ENCODE measurements around the gene EGFL7.

EGFL7 gene

DNA sequence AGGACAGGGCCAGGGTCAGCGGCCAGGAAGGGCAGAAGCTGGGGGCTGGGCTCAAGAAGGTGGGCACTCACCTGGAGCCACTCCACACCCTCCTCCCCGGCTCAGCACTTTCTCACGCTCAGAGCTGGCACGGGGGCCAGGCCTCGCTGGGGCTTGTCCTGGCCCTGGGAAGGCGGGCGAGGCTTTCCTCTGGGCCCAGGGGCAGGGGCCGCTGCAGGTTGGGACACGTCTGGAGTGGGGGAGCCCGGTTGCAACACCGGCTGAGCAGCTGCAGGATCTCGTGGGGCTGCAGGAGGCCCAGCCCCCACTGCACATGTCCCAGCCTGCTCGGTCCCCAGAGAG lies 38.9 kb upstream of the EGFL7 start:
- POLR2A ChIA-PET, result interaction anchor here (0.7 kb wide), 1 partner anchor 11 kb away, joined by 3 read pairs; no protein-coding TSS in a partner anchor
- TF ChIP-seq, protein P1, sequence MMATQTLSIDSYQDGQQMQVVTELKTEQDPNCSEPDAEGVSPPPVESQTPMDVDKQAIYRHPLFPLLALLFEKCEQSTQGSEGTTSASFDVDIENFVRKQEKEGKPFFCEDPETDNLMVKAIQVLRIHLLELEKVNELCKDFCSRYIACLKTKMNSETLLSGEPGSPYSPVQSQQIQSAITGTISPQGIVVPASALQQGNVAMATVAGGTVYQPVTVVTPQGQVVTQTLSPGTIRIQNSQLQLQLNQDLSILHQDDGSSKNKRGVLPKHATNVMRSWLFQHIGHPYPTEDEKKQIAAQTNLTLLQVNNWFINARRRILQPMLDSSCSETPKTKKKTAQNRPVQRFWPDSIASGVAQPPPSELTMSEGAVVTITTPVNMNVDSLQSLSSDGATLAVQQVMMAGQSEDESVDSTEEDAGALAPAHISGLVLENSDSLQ (IDR thresholded peaks at IDR 0.05), result no peak
- no peak for TF ChIP-seq SP1 (IDR thresholded peaks at IDR 0.05)
- CTCF ChIA-PET, result no interaction called here

DNA sequence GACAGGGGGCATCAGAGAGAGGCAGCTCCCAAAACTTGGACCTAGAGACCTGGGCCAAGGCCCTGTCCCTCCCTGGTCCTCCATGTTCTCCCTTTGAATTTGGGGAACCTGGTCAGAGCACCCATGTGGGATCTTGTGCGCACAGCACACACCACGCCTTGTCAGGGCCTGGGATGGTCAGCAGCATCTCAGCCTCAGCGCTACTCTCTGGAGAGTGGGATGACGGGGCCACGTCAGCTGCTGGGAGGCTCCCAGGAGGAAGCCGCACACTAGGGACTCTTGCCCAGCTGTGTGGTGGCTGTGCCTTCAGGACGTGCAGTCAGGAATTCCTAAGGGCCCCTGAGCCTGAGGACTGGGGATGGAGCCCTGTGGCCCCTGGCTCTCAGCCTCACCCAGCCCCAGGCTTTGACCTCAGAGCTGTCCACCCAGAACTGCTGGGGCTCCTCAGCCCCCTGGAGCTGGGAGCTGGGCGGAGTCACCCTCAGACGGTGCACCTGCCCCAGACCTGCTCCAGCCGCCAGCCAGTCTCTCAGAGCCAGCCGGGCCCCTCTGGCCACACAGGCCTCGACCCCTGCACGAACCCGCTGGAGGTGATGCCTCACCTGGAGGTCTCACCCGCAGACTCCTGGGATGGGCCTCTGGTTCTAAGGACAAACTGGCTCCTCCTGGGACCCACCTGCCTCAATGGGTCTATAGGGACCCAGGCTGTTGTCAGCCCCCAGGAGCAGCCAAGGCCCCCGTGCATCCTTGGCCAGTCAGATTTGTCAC lies 38.3 kb upstream of the EGFL7 start:
- ChIA-PET POLR2A (interaction anchor here (0.7 kb wide), 1 partner anchor 10 kb away, joined by 3 read pairs; no protein-coding TSS in a partner anchor), CTCF (interaction anchor here (1.4 kb wide), 1 partner anchor 135 kb away, joined by 9 read pairs; no protein-coding TSS in a partner anchor)
- no peak for TF ChIP-seq SP1 (IDR thresholded peaks at IDR 0.05)
- TF ChIP-seq CTBP1 (IDR thresholded peaks at IDR 0.05; ENCODE audit: borderline replicate concordance), result no peak
- no peak for DNase-seq (ENCODE audit: extremely low spot score)

More for the DNA sequence above, 38.9 kb upstream of the EGFL7 start:
- no peak for DNase-seq (ENCODE audit: extremely low spot score)

DNA sequence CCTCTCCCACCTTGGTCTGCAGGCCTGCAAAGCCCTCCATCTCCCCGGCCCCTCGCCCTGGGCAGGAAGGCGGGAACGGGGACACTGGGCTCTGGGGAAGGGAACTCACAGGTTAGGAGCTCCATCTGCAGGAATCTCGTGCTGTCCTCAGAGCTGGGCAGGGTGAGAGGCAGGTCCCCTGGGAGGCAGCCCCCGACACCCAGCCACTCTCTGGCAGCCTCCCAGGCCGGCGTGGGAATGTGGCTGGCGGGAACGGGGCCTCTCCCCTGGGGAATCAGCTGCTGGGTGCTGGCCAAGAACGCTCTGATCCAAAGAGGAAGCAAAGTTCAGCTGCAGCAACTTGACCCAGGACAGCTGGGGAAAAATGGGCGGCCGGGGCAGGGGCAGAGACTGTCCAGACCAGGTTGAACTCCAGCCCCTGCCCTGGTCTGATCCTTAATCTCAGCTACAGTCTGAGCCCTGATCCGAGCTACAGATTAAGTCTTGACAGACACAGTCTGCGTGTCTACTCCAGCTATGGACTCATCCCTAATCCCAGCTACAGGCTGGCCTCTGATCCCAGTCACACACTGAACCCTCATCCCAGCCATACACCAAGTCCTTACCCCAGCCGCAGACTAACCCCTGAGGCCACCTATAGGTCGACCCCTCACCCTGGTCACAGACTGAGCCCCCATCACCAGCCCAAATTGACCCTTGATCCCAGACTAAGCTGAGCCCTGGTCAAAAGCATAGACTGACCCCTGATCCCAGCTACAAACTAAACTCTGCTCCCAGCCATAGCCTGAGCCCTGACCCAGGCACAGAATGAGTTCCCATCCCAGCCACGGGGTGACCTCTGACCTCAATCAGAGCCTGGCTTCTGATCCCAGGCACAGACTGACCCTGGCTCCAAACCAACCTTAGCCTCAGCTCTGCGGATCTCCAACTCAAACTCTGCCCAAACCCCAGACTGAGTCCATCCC lies 37.3 kb upstream of the EGFL7 start:
- ChIA-PET CTCF (interaction anchor here (0.6 to 3.1 kb wide), 3 partner anchors 91 to 141 kb away, joined by 3 to 12 read pairs (median 9); no protein-coding TSS in a partner anchor), POLR2A (no interaction called here)
- DNase-seq (ENCODE audit: extremely low spot score), result no peak
- no peak for TF ChIP-seq SP1 (IDR thresholded peaks at IDR 0.05)
- no peak for TF ChIP-seq SUZ12 (IDR thresholded peaks at IDR 0.05)
- no peak for TF ChIP-seq CTBP1 (IDR thresholded peaks at IDR 0.05; ENCODE audit: borderline replicate concordance)
- no peak for TF ChIP-seq NFRKB (IDR thresholded peaks at IDR 0.05)
- no peak for TF ChIP-seq ZNF384 (IDR thresholded peaks at IDR 0.05)
- no peak for TF ChIP-seq TARDBP (IDR thresholded peaks at IDR 0.05)
- TF ChIP-seq L3MBTL2 (conservative IDR thresholded peaks at IDR 0.05), result no peak
- TF ChIP-seq ARNT (IDR thresholded peaks at IDR 0.05), result no peak
- TF ChIP-seq HDGF (IDR thresholded peaks at IDR 0.05; ENCODE audit: borderline replicate concordance), result no peak
- TF ChIP-seq LEF1 (IDR thresholded peaks at IDR 0.05; ENCODE audit: borderline replicate concordance), result no peak
- TF ChIP-seq ELF4 (IDR thresholded peaks at IDR 0.05), result no peak
- TF ChIP-seq, protein P1 (IDR thresholded peaks at IDR 0.05), result no peak
- no peak for TF ChIP-seq FOXK2 (IDR thresholded peaks at IDR 0.05)
- TF ChIP-seq BHLHE40 (IDR thresholded peaks at IDR 0.05; ENCODE audit: borderline replicate concordance), result no peak
- TF ChIP-seq FOXM1 (IDR thresholded peaks at IDR 0.05; ENCODE audit: borderline replicate concordance), result no peak

DNA sequence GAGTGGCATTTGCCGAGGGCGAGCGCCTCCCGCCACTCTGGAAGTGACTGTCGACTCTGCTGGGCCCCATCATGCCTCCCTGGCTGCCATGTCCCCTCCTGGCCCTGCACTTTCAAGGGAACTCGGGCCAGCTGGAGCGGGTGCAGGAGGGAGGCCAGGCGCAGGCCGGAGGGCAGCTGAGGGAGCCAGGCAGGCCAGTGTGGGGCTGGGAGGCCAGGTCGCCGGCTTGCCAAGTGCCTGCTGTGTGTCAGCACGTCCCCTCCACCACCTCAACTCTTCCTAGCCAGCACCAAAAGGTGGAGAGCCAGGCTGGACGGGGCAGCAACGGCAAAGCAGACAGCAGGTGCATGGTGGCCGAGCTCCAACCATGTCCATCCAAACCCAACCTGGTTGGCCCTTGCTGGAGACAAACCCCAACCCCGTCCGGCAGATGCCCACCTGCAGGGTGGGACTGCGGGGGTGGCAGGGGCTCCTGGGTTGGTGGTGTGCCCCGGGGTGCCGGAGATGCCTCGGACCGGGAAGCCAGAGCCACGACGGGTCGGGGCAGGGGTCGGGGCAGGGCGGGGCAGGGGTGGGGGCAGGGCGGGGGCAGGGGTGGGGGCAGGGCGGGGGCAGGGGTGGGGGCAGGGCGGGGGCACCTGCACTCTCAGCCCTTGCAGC lies 36.5 kb upstream of the EGFL7 start:
- POLR2A ChIA-PET, result no interaction called here
- TF ChIP-seq, protein P1 (IDR thresholded peaks at IDR 0.05), result no peak
- TF ChIP-seq TARDBP (IDR thresholded peaks at IDR 0.05) (no peak), HDGF (IDR thresholded peaks at IDR 0.05; ENCODE audit: borderline replicate concordance) (no peak), FOXM1 (IDR thresholded peaks at IDR 0.05; ENCODE audit: borderline replicate concordance) (no peak), FOXK2 (IDR thresholded peaks at IDR 0.05) (no peak), CTBP1 (IDR thresholded peaks at IDR 0.05; ENCODE audit: borderline replicate concordance) (no peak), FOXA1 (IDR thresholded peaks at IDR 0.05) (no peak), ARNT (IDR thresholded peaks at IDR 0.05) (no peak)
- DNase-seq (ENCODE audit: extremely low spot score), result no peak
- CTCF ChIA-PET, result interaction anchor here (1.4 to 3.1 kb wide), 2 partner anchors 137 to 141 kb away, joined by 9 to 12 read pairs; no protein-coding TSS in a partner anchor

DNA sequence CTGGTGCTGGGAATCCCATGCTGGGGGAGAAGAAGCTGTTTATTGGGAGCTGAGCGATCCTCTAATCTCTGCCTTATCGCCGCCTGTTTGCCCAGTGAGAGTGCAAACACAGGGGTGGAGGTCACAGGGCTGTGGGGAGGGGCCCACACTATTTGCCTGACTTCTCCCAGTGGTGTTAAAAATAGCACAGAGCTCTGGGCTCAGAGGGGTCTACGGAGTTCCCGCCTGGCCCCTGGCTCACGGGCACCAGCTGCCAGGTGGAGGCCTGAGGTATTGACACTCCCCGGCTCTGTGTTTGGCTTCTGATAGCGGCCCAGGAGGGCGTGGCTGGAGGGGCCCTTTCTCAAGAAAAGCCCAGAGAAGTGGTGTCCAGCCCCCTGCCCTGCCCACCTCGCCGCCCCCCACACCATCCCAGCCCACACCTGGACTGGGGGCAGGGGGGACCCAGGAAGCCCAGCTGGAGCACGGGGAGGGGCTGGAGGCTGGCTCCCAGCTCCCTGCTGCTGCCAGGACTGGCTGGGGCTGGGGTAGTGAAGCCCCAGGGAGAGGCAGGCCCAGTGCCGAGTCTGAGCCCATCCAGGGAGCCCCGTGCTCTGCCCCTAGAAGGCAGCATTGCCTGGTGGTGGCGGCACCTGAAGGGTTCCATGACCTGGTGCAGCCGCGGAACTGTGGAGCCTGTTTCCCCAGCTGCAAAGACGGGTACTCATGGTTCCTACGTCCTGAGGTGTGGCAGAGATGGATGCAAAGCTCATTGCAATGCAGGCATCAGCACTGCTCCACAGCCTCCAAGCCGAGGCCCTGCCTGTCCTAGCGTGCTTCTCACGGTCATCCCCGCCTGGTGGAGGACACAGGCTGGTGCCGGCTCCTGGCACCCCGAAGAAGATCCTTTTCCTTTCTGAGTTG lies 35.7 kb upstream of the EGFL7 start:
- TF ChIP-seq FOXA1 (IDR thresholded peaks at IDR 0.05) (no peak), L3MBTL2 (conservative IDR thresholded peaks at IDR 0.05) (no peak), TARDBP (IDR thresholded peaks at IDR 0.05) (no peak), ZNF384 (IDR thresholded peaks at IDR 0.05) (no peak), SP1 (IDR thresholded peaks at IDR 0.05) (no peak), HDGF (IDR thresholded peaks at IDR 0.05; ENCODE audit: borderline replicate concordance) (no peak), NFRKB (IDR thresholded peaks at IDR 0.05) (no peak), LEF1 (IDR thresholded peaks at IDR 0.05; ENCODE audit: borderline replicate concordance) (no peak), FOXK2 (IDR thresholded peaks at IDR 0.05) (no peak), BHLHE40 (IDR thresholded peaks at IDR 0.05; ENCODE audit: borderline replicate concordance) (no peak), CTBP1 (IDR thresholded peaks at IDR 0.05; ENCODE audit: borderline replicate concordance) (no peak), SUZ12 (IDR thresholded peaks at IDR 0.05) (no peak), FOXM1 (IDR thresholded peaks at IDR 0.05; ENCODE audit: borderline replicate concordance) (no peak), ARNT (IDR thresholded peaks at IDR 0.05) (no peak), ELF4 (IDR thresholded peaks at IDR 0.05) (no peak)
- TF ChIP-seq, protein P1 (IDR thresholded peaks at IDR 0.05), result no peak
- ChIA-PET CTCF (interaction anchor here (3.1 kb wide), 1 partner anchor 142 kb away, joined by 12 read pairs; no protein-coding TSS in a partner anchor), POLR2A (no interaction called here)
- DNase-seq (ENCODE audit: extremely low spot score), result no peak

Measured in HEK293T (cell line).